Keratinocyte (primary cell): ENCODE results near the gene PCF11. TPM values are rescaled to one million over a fixed set of nuclear protein-coding genes. Genes with fewer than 3 reads are reported as not detected.

Experiments used
- DNase-seq: peaks from one replicate; pipeline ENCODE4 v3.0.0-alpha.2; 2011; ENCODE audit warnings: low read depth, missing footprints, low spot score
- FAIRE-seq: peaks from 2 replicates; lab custom pipeline; 2011; peaks lifted over from hg19 to GRCh38; lab: Jason Lieb, UNC
- H2AFZ ChIP-seq: 2 replicates; pipeline ENCODE4 v1.6.0; 2012; ENCODE audit warnings: low read length, control low read depth, inconsistent platforms; ENCODE audit not compliant: control insufficient read depth
- H3K27ac ChIP-seq: 2 replicates; pipeline ENCODE4 v1.5.1; 2011; ENCODE audit warnings: low read length; ENCODE audit not compliant: control insufficient read depth, insufficient read depth
- H3K27me3 ChIP-seq: 3 replicates; pipeline ENCODE4 v1.6.0; 2011; ENCODE audit warnings: low read length; ENCODE audit not compliant: control insufficient read depth, insufficient read depth; ENCODE audit errors: extremely low read depth
- H3K36me3 ChIP-seq, 2 experiments: 2 replicates in 1 of 2; 3 replicates in 1 of 2; pipeline ENCODE4 v1.5.1; 2011; ENCODE audit warnings: low read length in 2 of 2, mild to moderate bottlenecking in 1 of 2; ENCODE audit not compliant: control insufficient read depth in 2 of 2, insufficient read depth in 2 of 2; ENCODE audit errors: extremely low read depth in 1 of 2
- H3K4me1 ChIP-seq: 3 replicates; pipeline ENCODE4 v1.5.1; 2011; ENCODE audit warnings: low read length; ENCODE audit not compliant: control insufficient read depth, insufficient read depth; ENCODE audit errors: extremely low read depth
- H3K4me2 ChIP-seq: 3 replicates; pipeline ENCODE4 v1.6.0; 2011; ENCODE audit warnings: low read depth, low read length; ENCODE audit not compliant: control insufficient read depth, insufficient read depth; ENCODE audit errors: extremely low read depth
- H3K4me3 ChIP-seq, 3 experiments: fragments of 200-600 bp in 1 of 3; sonication (generic) in 1 of 3; 2 replicates in 2 of 3; 3 replicates in 1 of 3; pipeline ENCODE4 v1.5.1; 2011 to 2016; ENCODE audit warnings: low read length in 3 of 3, mild to moderate bottlenecking in 3 of 3, control low read depth in 2 of 3, inconsistent platforms in 1 of 3, low read depth in 1 of 3, mixed read lengths in 1 of 3, mixed run types in 1 of 3, moderate library complexity in 1 of 3; ENCODE audit not compliant: control insufficient read depth in 2 of 3, insufficient read depth in 2 of 3; ENCODE audit errors: extremely low read depth in 1 of 3
- H3K79me2 ChIP-seq: 2 replicates; pipeline ENCODE4 v1.6.0; 2012; ENCODE audit warnings: low read length; ENCODE audit not compliant: control insufficient read depth, insufficient read depth
- H3K9ac ChIP-seq: 3 replicates; pipeline ENCODE4 v1.6.0; 2011; ENCODE audit warnings: low read length; ENCODE audit not compliant: control insufficient read depth, insufficient read depth; ENCODE audit errors: extremely low read depth
- H3K9me1 ChIP-seq: 3 replicates; pipeline ENCODE4 v1.6.0; 2011; ENCODE audit warnings: low read length; ENCODE audit not compliant: control insufficient read depth, insufficient read depth; ENCODE audit errors: extremely low read depth
- H3K9me3 ChIP-seq: 2 replicates; pipeline ENCODE4 v1.5.1; 2012; ENCODE audit warnings: low read depth, low read length; ENCODE audit not compliant: control insufficient read depth
- H4K20me1 ChIP-seq: 3 replicates; pipeline ENCODE4 v1.6.0; 2011; ENCODE audit warnings: low read length; ENCODE audit not compliant: control insufficient read depth, insufficient read depth; ENCODE audit errors: extremely low read depth
- EZH2 ChIP-seq: IDR thresholded peaks from one replicate; pipeline ENCODE4 v1.6.1; 2012; ENCODE audit warnings: inconsistent platforms, mild to moderate bottlenecking, low read length, moderate library complexity
- dilution Hi-C: fragments of 300-500 bp; cut with MboI; formaldehyde crosslinking; loops from one replicate; pipeline ENCODE4 v1.7.0; 2020; ENCODE audit warnings: low sequenced_read_pairs; ENCODE audit not compliant: extremely low pct_ligation_motif_present
- polyA plus RNA-seq, 5 experiments: library from polyadenylated mRNA; depleted of rRNA in 3 of 5; stranded (reverse) in 3 of 5; stranded (forward) in 1 of 5; unstranded in 1 of 5; fragments of >200 nt; gene quantifications; 1 replicate in 1 of 5; 2 replicates in 3 of 5; 3 replicates in 1 of 5; pipeline versions ENCODE4 v1.2.1 to v1.2.3, GENCODE V29; 2011 to 2012; ENCODE audit warnings: missing spikeins in 2 of 5, low read depth in 1 of 5, low replicate concordance in 1 of 5
- TF ChIP-seq, protein P1 (sequence below), 3 experiments: IDR thresholded peaks in 1 of 3; conservative IDR thresholded peaks in 1 of 3; optimal IDR thresholded peaks in 1 of 3; 2 replicates in 2 of 3; 3 replicates in 1 of 3; pipeline versions ENCODE3 to v1.5.1; 2011; ENCODE audit warnings: low read length in 3 of 3, mild to moderate bottlenecking in 3 of 3, moderate library complexity in 2 of 3, control low read depth in 1 of 3, inconsistent platforms in 1 of 3; ENCODE audit not compliant: insufficient read depth in 2 of 3; ENCODE audit errors: extremely low read depth in 1 of 3

Gene PCF11
- polyA plus RNA-seq, 1 donor (not counting 4 experiments of a cell fraction or from before 2014, with no cell fraction given): 32.8 TPM

- TF ChIP-seq, protein P1, sequence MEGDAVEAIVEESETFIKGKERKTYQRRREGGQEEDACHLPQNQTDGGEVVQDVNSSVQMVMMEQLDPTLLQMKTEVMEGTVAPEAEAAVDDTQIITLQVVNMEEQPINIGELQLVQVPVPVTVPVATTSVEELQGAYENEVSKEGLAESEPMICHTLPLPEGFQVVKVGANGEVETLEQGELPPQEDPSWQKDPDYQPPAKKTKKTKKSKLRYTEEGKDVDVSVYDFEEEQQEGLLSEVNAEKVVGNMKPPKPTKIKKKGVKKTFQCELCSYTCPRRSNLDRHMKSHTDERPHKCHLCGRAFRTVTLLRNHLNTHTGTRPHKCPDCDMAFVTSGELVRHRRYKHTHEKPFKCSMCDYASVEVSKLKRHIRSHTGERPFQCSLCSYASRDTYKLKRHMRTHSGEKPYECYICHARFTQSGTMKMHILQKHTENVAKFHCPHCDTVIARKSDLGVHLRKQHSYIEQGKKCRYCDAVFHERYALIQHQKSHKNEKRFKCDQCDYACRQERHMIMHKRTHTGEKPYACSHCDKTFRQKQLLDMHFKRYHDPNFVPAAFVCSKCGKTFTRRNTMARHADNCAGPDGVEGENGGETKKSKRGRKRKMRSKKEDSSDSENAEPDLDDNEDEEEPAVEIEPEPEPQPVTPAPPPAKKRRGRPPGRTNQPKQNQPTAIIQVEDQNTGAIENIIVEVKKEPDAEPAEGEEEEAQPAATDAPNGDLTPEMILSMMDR (optimal IDR thresholded peaks at IDR 0.05 in 1 of 3, IDR thresholded peaks at IDR 0.05 in 1 of 3, conservative IDR thresholded peaks at IDR 0.05 in 1 of 3; ENCODE audit: extremely low read depth in 1 of 3, insufficient read depth in 2 of 3, low read length in 3 of 3): no peak
- no peak for TF ChIP-seq EZH2
- no peak overlapping the region for H3K4me2 ChIP-seq
- no peaks in the 10 kb centered on the region for H3K27me3 ChIP-seq
- H4K20me1 ChIP-seq: no peaks in the 10 kb centered on the region
- no peaks in the 10 kb centered on the region for H3K9me1 ChIP-seq
- DNase-seq: no peak
- no peak overlapping the region for H3K9ac ChIP-seq
- no peak overlapping the region for H2AFZ ChIP-seq
- H3K4me3 ChIP-seq: no peak overlapping the region
- no peaks in the 10 kb centered on the region for H3K36me3 ChIP-seq
- no peaks in the 10 kb centered on the region for H3K4me1 ChIP-seq
- dilution Hi-C loops: no loop called here
- H3K79me2 ChIP-seq: no peaks in the 10 kb centered on the region
- FAIRE-seq: no peak
- H3K27ac ChIP-seq: no peak overlapping the region
- no peaks in the 10 kb centered on the region for H3K9me3 ChIP-seq
Observed at GRCh38 chr11:83119216-83119615, 37.7 kb upstream of the PCF11 start.

GRCh38 chr11:83120327-83120726 is 36.6 kb upstream of the PCF11 start:
- Histone ChIP-seq H3K4me2 (no peak overlapping the region), H3K9ac (no peak overlapping the region), H3K27me3 (no peaks in the 10 kb centered on the region), H3K9me3 (no peaks in the 10 kb centered on the region), H3K79me2 (no peaks in the 10 kb centered on the region), H3K27ac (no peak overlapping the region), H3K4me3 (no peak overlapping the region), H3K36me3 (no peaks in the 10 kb centered on the region), H3K4me1 (no peaks in the 10 kb centered on the region), H3K9me1 (no peaks in the 10 kb centered on the region), H2AFZ (no peak overlapping the region), H4K20me1 (no peaks in the 10 kb centered on the region)
- no peak for TF ChIP-seq EZH2
- TF ChIP-seq, protein P1 (optimal IDR thresholded peaks at IDR 0.05 in 1 of 3, IDR thresholded peaks at IDR 0.05 in 1 of 3, conservative IDR thresholded peaks at IDR 0.05 in 1 of 3; ENCODE audit: extremely low read depth in 1 of 3, insufficient read depth in 2 of 3, low read length in 3 of 3): no peak
- dilution Hi-C loops: no loop called here
- DNase-seq (no peak), FAIRE-seq (no peak)
